ENCODE data around the gene ANKRD16. TPM values are rescaled to one million over a fixed set of nuclear protein-coding genes. Genes with fewer than 3 reads are reported as not detected.
"Not testable (repeated sequence)": the region's sequence is repeated elsewhere in the genome, so short reads cannot be mapped to it uniquely, and the experiment has no call there.

Gene ANKRD16
- total RNA-seq, 1 donor, result 2.0 TPM

GRCh38 chr10:5841965-5842364 is 47.7 kb downstream of the ANKRD16 start:
- Histone ChIP-seq H3K4me1 (ENCODE audit: insufficient read depth, low read length) (peaks cover 33% of the 10 kb centered on the region), H3K9me3 (ENCODE audit: low read depth, low read length) (no peaks in the 10 kb centered on the region), H3K27me3 (ENCODE audit: insufficient read depth, low read length) (no peaks in the 10 kb centered on the region), H3K4me3 (ENCODE audit: low read length) (no peak overlapping the region)

DNA sequence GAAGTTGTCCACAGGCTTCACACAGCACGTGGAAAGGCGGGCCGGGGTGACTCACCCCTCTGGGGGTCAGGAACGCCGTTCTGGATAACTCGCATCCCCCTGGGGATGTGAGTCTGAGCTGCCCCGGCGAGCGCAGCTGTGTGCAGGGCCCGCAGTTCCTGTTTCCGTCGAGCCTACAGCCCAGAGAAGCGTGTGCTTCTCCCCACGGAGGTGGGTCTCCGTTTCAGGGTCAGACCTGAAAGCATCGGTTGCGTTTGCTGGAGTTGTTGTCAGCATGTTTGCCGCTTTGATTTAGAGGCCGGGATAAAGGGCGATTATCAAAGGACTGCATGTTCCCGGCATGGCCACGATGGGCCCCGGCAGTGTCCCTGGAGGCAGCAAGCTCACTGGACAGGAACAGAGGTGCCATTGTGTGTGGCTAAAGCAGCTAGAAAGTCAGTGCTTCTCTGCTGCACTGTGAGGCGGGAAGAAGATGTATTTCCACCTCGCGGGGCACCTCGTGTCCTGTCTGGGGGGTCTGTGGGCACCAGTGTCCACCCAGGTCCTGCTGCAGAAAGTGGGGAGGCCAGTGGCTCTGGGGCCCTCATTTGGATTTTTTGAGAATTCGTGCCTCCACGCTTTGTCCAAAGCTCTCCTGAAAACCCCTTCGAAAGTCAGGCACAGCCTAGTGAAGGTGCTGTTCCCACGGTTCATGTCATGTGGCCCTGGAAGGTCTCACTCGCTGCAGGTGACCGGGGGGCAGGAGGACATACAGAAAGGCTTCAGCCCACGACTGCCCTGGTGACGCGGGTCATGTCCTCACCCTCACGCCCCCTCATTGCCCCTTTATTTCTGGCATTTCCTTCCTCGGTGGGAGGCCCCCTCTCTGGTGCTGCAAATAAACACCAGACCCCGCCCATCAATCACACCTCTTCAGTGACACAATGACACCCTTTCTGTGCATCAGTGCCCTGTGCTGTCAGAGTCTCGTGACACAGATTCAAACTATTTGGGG is 49.1 kb downstream of the ANKRD16 start:
- Histone ChIP-seq H3K9me3 (ENCODE audit: low read depth, low read length) (no peaks in the 10 kb centered on the region), H3K27me3 (ENCODE audit: insufficient read depth, low read length) (no peaks in the 10 kb centered on the region), H3K4me3 (ENCODE audit: low read length) (no peak overlapping the region), H3K4me1 (ENCODE audit: insufficient read depth, low read length) (peaks cover 24% of the 10 kb centered on the region)

- H3K4me1 ChIP-seq (ENCODE audit: insufficient read depth, low read length); H3K4me3 ChIP-seq (ENCODE audit: low read length); H3K27me3 ChIP-seq (ENCODE audit: insufficient read depth, low read length); H3K9me3 ChIP-seq (ENCODE audit: low read depth, low read length): not testable (repeated sequence)
Measured at GRCh38 chr10:5836181-5836580, 53.5 kb downstream of the ANKRD16 start.

GRCh38 chr10:5835446-5836095 is 54.1 kb downstream of the ANKRD16 start:
- H3K4me1 ChIP-seq (ENCODE audit: insufficient read depth, low read length), result peaks cover 2% of the 10 kb centered on the region
- no peaks in the 10 kb centered on the region for H3K27me3 ChIP-seq (ENCODE audit: insufficient read depth, low read length)
- no peaks in the 10 kb centered on the region for H3K9me3 ChIP-seq (ENCODE audit: low read depth, low read length)
- H3K4me3 ChIP-seq (ENCODE audit: low read length), result no peak overlapping the region

DNA sequence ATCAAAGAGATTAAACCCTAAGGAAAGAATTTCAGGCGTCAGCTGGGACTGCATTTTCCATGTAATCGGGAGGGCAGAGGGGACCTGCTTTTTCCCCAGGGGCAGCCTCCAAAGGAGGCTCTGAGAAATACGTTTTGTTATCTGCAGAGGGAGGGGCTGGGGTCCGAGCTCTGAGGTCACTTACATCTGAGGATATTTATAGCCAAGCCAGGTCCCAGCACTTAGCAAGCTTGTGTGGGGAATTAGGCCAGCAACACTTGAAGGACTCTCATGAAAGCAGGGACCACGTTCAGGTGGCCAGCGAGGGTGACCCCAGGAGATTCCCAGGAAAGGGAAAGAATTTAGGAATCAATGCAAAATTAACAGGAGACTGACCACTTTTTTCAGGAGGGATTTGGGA is 55.9 kb downstream of the ANKRD16 start:
- no peaks in the 10 kb centered on the region for H3K9me3 ChIP-seq (ENCODE audit: low read depth, low read length)
- H3K27me3 ChIP-seq (ENCODE audit: insufficient read depth, low read length), result no peaks in the 10 kb centered on the region
- H3K4me3 ChIP-seq (ENCODE audit: low read length), result no peak overlapping the region
- no peaks in the 10 kb centered on the region for H3K4me1 ChIP-seq (ENCODE audit: insufficient read depth, low read length)

DNA sequence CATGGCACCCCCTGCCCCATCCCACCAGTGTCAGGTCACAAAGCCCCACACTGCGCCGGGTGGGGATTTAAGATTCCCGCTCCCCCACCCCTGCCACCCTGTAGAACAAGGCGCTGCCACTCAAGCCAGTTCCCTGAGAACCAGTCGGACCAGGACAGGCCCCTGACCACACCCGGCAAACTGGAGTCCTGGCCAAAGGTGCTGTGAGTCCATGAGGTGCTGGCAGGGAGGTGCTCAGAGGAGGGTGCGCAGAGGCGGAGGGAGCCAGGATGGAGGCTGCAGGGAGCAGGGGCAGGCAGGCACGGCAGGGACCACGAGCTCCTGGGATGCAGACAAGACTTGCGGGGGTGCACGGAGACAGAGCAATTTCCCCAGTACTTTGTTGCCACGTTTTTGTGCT is 56.7 kb downstream of the ANKRD16 start:
- Histone ChIP-seq H3K4me3 (ENCODE audit: low read length) (no peak overlapping the region), H3K27me3 (ENCODE audit: insufficient read depth, low read length) (no peaks in the 10 kb centered on the region), H3K9me3 (ENCODE audit: low read depth, low read length) (no peaks in the 10 kb centered on the region), H3K4me1 (ENCODE audit: insufficient read depth, low read length) (no peaks in the 10 kb centered on the region)

GRCh38 chr10:5831446-5831782 is 58.3 kb downstream of the ANKRD16 start:
- H3K4me3 ChIP-seq (ENCODE audit: low read length), result no peak overlapping the region
- no peaks in the 10 kb centered on the region for H3K9me3 ChIP-seq (ENCODE audit: low read depth, low read length)
- no peaks in the 10 kb centered on the region for H3K27me3 ChIP-seq (ENCODE audit: insufficient read depth, low read length)
- no peaks in the 10 kb centered on the region for H3K4me1 ChIP-seq (ENCODE audit: insufficient read depth, low read length)

- no peaks in the 10 kb centered on the region for H3K9me3 ChIP-seq (ENCODE audit: low read depth, low read length)
- H3K4me3 ChIP-seq (ENCODE audit: low read length), result no peak overlapping the region
- H3K27me3 ChIP-seq (ENCODE audit: insufficient read depth, low read length), result no peaks in the 10 kb centered on the region
- no peaks in the 10 kb centered on the region for H3K4me1 ChIP-seq (ENCODE audit: insufficient read depth, low read length)
Measured at GRCh38 chr10:5830629-5831445, 58.9 kb downstream of the ANKRD16 start.

GRCh38 chr10:5829267-5829666 is 60.4 kb downstream of the ANKRD16 start:
- H3K4me1 ChIP-seq (ENCODE audit: insufficient read depth, low read length), result no peaks in the 10 kb centered on the region
- no peaks in the 10 kb centered on the region for H3K9me3 ChIP-seq (ENCODE audit: low read depth, low read length)
- H3K27me3 ChIP-seq (ENCODE audit: insufficient read depth, low read length), result no peaks in the 10 kb centered on the region
- no peak overlapping the region for H3K4me3 ChIP-seq (ENCODE audit: low read length)

DNA sequence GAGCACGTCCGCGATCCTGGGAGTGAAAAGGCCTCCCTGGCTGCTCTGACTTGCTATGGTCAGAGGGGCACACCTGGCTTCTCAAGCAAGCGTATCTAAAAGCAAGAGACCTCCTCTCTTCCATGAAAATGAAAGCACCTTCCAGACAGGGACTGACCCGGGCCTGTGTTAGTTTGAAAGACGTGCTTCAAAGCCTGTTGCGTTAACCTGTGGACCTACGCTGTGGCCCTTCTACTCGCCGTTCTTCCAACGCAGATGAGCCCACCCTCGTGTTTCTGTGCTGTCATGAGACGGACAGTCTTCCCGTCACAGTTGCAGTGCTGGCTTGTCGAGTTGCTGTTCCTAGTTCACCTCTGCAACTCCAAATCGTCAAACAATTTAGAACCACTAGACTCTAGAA is 61.0 kb downstream of the ANKRD16 start:
- H3K9me3 ChIP-seq (ENCODE audit: low read depth, low read length), result no peaks in the 10 kb centered on the region
- no peaks in the 10 kb centered on the region for H3K27me3 ChIP-seq (ENCODE audit: insufficient read depth, low read length)
- H3K4me1 ChIP-seq (ENCODE audit: insufficient read depth, low read length), result no peaks in the 10 kb centered on the region
- H3K4me3 ChIP-seq (ENCODE audit: low read length), result no peak overlapping the region

- no peaks in the 10 kb centered on the region for H3K9me3 ChIP-seq (ENCODE audit: low read depth, low read length)
- H3K4me3 ChIP-seq (ENCODE audit: low read length), result no peak overlapping the region
- no peaks in the 10 kb centered on the region for H3K4me1 ChIP-seq (ENCODE audit: insufficient read depth, low read length)
- H3K27me3 ChIP-seq (ENCODE audit: insufficient read depth, low read length), result no peaks in the 10 kb centered on the region
Measured at GRCh38 chr10:5827841-5828240, 61.9 kb downstream of the ANKRD16 start.

DNA sequence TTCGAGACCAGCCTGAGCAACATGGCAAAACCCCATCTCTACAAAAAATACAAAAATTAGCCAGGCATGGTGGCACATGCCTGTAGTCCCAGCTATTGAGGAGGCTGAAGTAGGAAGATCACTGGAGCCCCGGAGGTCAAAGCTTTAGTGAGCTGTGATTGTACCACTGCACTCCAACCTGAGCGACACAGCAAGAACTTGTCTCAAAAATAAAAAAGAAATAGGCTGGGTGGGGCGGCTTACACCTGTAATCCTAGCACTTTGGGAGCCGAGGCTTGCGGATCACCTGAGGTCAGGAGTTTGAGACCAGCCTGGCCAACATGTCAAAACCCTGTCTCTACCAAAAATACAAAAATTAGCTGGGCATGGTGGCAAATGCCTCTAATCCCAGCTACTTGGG is 63.2 kb downstream of the ANKRD16 start:
- not testable (repeated sequence) for H3K9me3 ChIP-seq (ENCODE audit: low read depth, low read length); H3K27me3 ChIP-seq (ENCODE audit: insufficient read depth, low read length); H3K4me3 ChIP-seq (ENCODE audit: low read length); H3K4me1 ChIP-seq (ENCODE audit: insufficient read depth, low read length)

- peaks cover 50% of the 10 kb centered on the region for H3K4me1 ChIP-seq (ENCODE audit: insufficient read depth, low read length)
- no peak overlapping the region for H3K4me3 ChIP-seq (ENCODE audit: low read length)
- H3K27me3 ChIP-seq (ENCODE audit: insufficient read depth, low read length), result no peaks in the 10 kb centered on the region
- no peaks in the 10 kb centered on the region for H3K9me3 ChIP-seq (ENCODE audit: low read depth, low read length)
Measured at GRCh38 chr10:5818894-5819293, 70.8 kb downstream of the ANKRD16 start.

GRCh38 chr10:5818048-5818331 is 71.7 kb downstream of the ANKRD16 start:
- Histone ChIP-seq H3K9me3 (ENCODE audit: low read depth, low read length) (no peaks in the 10 kb centered on the region), H3K27me3 (ENCODE audit: insufficient read depth, low read length) (no peaks in the 10 kb centered on the region), H3K4me1 (ENCODE audit: insufficient read depth, low read length) (peaks cover 50% of the 10 kb centered on the region), H3K4me3 (ENCODE audit: low read length) (no peak overlapping the region)

DNA sequence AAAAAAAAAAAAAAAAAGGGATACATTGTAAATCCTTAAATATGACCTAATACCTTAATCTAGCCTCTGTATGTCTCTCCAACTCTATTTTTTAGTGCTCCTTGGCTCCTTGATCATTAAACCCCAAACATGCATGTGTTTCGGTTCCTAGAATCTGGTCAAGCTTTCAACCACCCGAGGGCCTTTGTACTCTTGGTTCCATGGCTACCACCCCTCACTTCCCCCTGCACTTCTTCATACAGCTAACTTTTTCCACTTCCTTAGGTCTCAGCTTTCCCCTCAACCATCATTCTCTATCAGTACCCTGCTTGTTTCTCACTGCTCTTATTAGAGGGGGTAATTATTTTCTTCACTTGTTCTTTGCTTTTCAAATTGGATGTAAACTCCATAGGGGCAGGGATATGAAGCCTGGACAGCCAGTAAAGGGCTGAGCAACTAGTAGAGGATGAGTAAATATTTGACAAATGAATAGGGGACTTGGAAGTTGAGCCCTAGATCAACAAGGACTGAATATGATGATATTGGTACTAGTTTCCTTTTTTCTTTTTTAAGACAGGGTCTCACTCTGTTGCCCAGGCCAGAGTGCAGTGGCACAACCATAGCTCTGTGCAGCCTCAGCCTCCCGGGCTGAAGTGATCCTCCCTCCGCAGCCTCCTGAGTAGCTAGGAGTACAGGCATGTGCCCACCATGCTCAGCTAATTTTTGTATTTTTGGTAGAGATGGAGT is 72.2 kb downstream of the ANKRD16 start:
- Histone ChIP-seq H3K4me3 (ENCODE audit: low read length) (no peak overlapping the region), H3K27me3 (ENCODE audit: insufficient read depth, low read length) (no peaks in the 10 kb centered on the region), H3K4me1 (ENCODE audit: insufficient read depth, low read length) (peaks cover 50% of the 10 kb centered on the region), H3K9me3 (ENCODE audit: low read depth, low read length) (no peaks in the 10 kb centered on the region)
